Omental fat pad (tissue), 4 donors: Measurements from ENCODE around the gene PGBD1. TPM values are rescaled to one million over a fixed set of nuclear protein-coding genes. Genes with fewer than 3 reads are reported as not detected.

ENCODE experiments used
- ATAC-seq: fragments of 150-250 bp; one replicate; pipeline ENCODE4 v1.9.1; 2016; ENCODE audit warnings: mild to moderate bottlenecking, moderate library complexity; ENCODE audit not compliant: low FRiP score
- DNase-seq: peaks from one replicate; pipeline ENCODE4 v3.0.0-alpha.2; 2019; ENCODE audit warnings: low spot score
- CTCF ChIP-seq, 3 donors: fragments of 450-650 bp; IDR thresholded peaks; one replicate each; pipeline ENCODE4 v1.5.1; 2016 to 2017; ENCODE audit warnings: antibody characterized with exemption in 3 of 3, mild to moderate bottlenecking in 3 of 3, moderate library complexity in 2 of 3
- total RNA-seq, 4 donors: library from RNA; depleted of rRNA; stranded (reverse); fragments of >200 nt; gene quantifications; one replicate each; pipeline ENCODE4 v1.1.0, GENCODE V29; 2016

Gene PGBD1
- total RNA-seq, 4 donors from 2014 or later: 3.0 to 5.4 (median 4.4) TPM

DNA sequence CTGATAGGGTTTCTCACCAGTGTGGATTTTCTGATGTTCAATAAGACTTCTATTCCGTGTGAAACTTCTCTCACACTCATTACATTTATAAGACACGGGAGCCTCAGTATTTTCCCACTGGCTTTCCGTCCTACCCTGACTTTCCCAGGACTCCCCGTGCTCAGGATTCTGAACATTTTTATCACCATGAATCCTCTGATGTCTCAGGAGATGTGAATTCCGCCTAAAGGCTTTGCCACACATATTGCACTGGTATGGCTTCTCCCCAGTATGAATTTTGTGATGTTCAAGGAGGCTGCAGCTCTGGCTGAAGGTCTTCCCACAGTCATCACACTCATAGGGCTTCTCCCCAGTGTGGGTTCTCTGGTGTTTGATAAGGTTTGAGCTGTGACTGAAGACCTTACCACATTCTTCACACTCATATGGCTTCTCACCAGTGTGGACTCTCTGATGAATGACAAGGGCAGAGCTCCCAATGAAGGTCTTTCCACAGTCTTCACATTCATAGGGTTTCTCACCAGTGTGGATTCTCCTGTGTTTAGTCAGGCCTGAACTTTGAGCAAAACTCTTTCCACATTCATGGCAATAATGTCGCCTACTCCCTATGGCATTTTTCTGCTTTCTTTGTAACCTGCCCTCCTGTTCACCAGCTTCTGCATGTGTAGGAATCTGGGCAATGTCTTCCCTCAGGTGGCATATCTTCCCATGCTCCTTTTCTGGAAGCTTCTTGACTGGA is 36.0 kb upstream of the PGBD1 start:
- no peak for ATAC-seq
- no peak for TF ChIP-seq CTCF (IDR thresholded peaks at IDR 0.05)
- DNase-seq: no peak

DNA sequence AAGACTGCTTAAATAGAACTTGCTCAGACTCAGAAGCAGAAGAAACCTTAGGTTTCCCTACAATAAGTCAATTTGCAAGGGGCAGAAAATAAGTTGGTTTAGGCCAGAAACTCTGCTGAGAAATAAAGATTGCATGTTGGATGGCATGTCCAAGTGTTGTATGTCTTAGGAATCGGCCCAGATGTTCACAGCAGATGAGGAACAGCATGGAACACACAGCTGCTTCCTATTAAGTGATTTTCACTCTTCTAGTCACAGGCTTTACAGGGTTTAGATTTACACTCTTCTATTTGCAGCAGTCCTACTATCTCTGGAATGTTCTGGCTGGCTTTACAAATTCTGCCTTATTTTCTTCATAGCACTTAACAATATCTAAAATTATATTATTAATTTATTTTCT is 32.5 kb upstream of the PGBD1 start:
- no peak for ATAC-seq
- no peak for TF ChIP-seq CTCF (IDR thresholded peaks at IDR 0.05)
- no peak for DNase-seq

DNA sequence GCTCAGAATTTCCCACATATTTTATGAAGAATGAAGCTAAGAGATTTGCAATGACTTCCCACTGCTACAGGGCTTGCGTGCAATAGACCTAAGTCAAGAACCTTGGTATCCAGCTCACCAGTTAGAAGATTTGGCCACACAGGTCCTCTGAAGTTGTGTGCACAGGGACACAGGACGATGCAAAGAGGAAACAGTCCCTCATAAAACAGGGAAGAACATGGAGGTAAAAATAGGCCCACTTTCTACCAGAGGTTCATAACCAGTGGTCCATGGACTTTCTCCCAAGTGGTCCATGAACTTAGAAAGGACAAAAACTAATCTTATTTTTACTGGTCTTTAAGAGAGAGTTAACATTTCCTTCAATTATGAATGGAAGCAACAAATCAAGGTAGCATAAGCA is 30.6 kb upstream of the PGBD1 start:
- ATAC-seq (no peak), DNase-seq (no peak)
- no peak for TF ChIP-seq CTCF (IDR thresholded peaks at IDR 0.05)

GRCh38 chr6:28251661-28252008 is 29.7 kb upstream of the PGBD1 start:
- no peak for ATAC-seq
- no peak for DNase-seq
- no peak for TF ChIP-seq CTCF (IDR thresholded peaks at IDR 0.05)

GRCh38 chr6:28252009-28252975 is 29.1 kb upstream of the PGBD1 start, which contains the start of gene ZKSCAN4:
ZKSCAN4 (minus strand) TSS chr6:28252269; CDS start chr6:28251980, 289 bp downstream.
- peak; percentile 95 for ATAC-seq
- no peak for DNase-seq

GRCh38 chr6:28254121-28254519 is 27.3 kb upstream of the PGBD1 start:
- TF ChIP-seq CTCF (IDR thresholded peaks at IDR 0.05): no peak
- ATAC-seq (no peak), DNase-seq (no peak)

More at GRCh38 chr6:28252009-28252975, 29.1 kb upstream of the PGBD1 start, which contains the start of gene ZKSCAN4:
- TF ChIP-seq CTCF (IDR thresholded peaks at IDR 0.05): no peak
